Coronary artery (tissue), 2 donors: ENCODE data around the gene TMEM161A.
A peak's percentile ranks its signal among the peaks of the same experiment; 100 is the strongest.
"Not testable (repeated sequence)": the region's sequence is repeated elsewhere in the genome, so short reads cannot be mapped to it uniquely, and the experiment has no call there.

Experiments
- DNase-seq: peaks from one replicate; pipeline ENCODE4 v3.0.0-alpha.2; 2017; ENCODE audit warnings: low spot score
- H3K27ac ChIP-seq, 2 donors: fragments of 200-600 bp; sonication (generic); one replicate each; pipeline ENCODE4 v1.5.1; 2016 to 2019
- H3K4me3 ChIP-seq: fragments of 200-600 bp; sonication (generic); 2 replicates; pipeline ENCODE4 v1.5.1; 2016; ENCODE audit warnings: mild to moderate bottlenecking, moderate library complexity
- CTCF ChIP-seq: fragments of 200-600 bp; sonication (generic); IDR thresholded peaks from one replicate; pipeline ENCODE4 v1.5.1; 2019; ENCODE audit warnings: antibody characterized with exemption

The TMEM161A gene

GRCh38 chr19:19109601-19110000, 28.7 kb downstream of the TMEM161A start:
- TF ChIP-seq CTCF: no peak
- Histone ChIP-seq H3K4me3 (no peak overlapping the region), H3K27ac (no peak overlapping the region)
- peak; percentile 54 for DNase-seq

GRCh38 chr19:19107654-19108053, 30.6 kb downstream of the TMEM161A start:
- Histone ChIP-seq H3K4me3 (no peak overlapping the region), H3K27ac (no peak overlapping the region)
- no peak for TF ChIP-seq CTCF
- peak; percentile 53 for DNase-seq

GRCh38 chr19:19106938-19107337, 31.3 kb downstream of the TMEM161A start:
- DNase-seq, H3K27ac ChIP-seq, H3K4me3 ChIP-seq: not testable (repeated sequence)

- H3K27ac ChIP-seq: no peak overlapping the region
- no peak for TF ChIP-seq CTCF
- H3K4me3 ChIP-seq: peak overlapping the region; percentile 65
- peak; percentile 69 for DNase-seq
Observed at GRCh38 chr19:19106056-19106551, 32.2 kb downstream of the TMEM161A start.

GRCh38 chr19:19105365-19106055, 32.8 kb downstream of the TMEM161A start:
- TF ChIP-seq CTCF: no peak
- DNase-seq: peak; percentile 68
- Histone ChIP-seq H3K27ac (no peak overlapping the region), H3K4me3 (peak overlapping the region; percentile 65)

- DNase-seq: no peak
- Histone ChIP-seq H3K4me3 (no peak overlapping the region), H3K27ac (no peak overlapping the region)
- no peak for TF ChIP-seq CTCF
Observed at GRCh38 chr19:19103167-19103566, 35.1 kb downstream of the TMEM161A start.

- not testable (repeated sequence) for H3K4me3 ChIP-seq, DNase-seq, H3K27ac ChIP-seq
Observed at GRCh38 chr19:19102566-19102965, 35.7 kb downstream of the TMEM161A start.

- no peak for TF ChIP-seq CTCF
- H3K4me3 ChIP-seq: no peak overlapping the region
- H3K27ac ChIP-seq: no peak overlapping the region
- no peak for DNase-seq
Observed at GRCh38 chr19:19101540-19101939, 36.7 kb downstream of the TMEM161A start.
